HG02571 (cell line): ENCODE measurements around the gene EDC3.
"Not testable (repeated sequence)": the region's sequence is repeated elsewhere in the genome, so short reads cannot be mapped to it uniquely, and the experiment has no call there.

ENCODE experiments used
- ATAC-seq: cut with Tn5 transposase; IDR thresholded peaks from one replicate; pipeline ENCODE4 v1.9.1; 2021; ENCODE audit warnings: mild to moderate bottlenecking, moderate library complexity; ENCODE audit not compliant: unreplicated experiment

Gene EDC3, protein sequence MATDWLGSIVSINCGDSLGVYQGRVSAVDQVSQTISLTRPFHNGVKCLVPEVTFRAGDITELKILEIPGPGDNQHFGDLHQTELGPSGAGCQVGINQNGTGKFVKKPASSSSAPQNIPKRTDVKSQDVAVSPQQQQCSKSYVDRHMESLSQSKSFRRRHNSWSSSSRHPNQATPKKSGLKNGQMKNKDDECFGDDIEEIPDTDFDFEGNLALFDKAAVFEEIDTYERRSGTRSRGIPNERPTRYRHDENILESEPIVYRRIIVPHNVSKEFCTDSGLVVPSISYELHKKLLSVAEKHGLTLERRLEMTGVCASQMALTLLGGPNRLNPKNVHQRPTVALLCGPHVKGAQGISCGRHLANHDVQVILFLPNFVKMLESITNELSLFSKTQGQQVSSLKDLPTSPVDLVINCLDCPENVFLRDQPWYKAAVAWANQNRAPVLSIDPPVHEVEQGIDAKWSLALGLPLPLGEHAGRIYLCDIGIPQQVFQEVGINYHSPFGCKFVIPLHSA

DNA sequence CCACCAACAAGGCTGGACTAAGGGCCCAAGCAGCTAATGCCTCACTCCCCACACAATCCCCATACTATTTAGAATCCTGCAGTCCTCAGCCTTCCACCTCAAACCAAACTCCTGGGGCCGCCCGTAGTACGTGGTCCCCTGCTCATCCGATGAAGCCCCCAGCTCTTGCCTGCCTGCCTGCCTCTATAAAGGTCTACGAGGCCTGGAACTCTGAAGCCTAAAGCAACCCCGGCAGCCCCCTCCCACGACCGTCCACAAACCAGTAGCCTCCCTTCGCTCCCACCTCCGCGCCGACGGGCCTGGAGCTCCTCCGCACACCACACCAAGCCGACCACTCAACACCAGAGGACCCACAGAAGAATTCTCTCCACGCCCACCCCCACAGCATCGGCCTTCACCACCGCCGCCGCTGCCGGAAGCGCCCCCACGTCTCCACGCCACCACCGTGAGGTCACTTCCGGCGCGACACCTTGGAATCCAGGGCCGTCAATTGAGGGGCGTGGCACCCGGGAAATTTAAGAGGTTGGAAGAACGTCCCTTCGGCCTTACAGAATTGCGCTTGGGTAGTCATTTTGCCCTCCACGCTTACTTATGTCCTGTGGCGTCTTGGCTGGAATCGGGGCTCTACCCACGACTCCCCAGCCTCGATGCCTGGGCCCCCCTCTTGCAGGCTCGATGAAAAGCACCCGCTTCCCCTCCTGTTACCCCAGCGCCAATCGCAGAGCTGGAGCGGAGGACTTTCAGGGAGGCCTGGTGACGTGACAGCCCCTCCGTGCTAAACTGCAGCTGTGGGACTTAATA is at the start of gene EDC3:
TSS of gene EDC3 (minus strand) at position 428 of the 801 bp plus-strand sequence. CDS start 20,900 bp downstream, outside the sequence.
- ATAC-seq, result peak; percentile 89

DNA sequence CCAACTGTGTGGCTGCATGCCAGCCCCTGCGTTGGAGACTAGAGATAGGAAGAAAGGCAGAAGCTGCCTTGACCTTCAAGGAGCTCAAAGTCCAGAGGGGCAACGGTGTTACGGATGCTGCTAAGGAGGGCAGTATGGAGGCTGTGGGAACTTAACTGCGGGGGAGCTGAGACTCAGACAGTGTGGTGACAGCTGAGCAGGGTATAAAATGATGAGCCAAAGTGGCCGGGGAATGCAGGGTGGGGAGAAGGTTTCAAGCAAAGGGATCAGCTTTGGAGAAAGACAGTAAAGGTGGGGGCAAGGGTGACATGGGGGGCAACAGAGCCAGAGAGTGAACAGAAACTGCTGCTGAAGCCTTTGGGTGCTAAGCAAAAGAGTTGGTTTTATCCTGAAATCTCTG is 46.6 kb upstream of the EDC3 start:
- ATAC-seq, result no peak

DNA sequence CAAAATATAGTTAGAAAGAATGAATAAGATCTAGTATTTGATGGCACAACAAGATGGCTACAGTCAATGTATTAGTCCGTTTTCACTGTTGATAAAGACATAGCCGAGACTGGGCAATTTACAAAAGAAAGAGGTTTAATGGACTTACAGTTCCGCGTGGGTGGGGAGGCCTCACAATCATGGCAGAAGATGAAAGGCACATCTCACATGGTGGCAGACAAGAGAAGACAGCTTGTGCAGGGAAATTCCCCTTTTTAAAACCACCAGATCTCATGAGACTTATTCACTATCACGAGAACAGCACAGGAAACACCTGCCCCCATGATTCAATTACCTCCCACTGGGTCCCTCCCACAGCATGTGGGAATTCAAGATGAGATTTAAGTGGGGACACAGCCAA is 42.4 kb upstream of the EDC3 start:
- not testable (repeated sequence) for ATAC-seq

DNA sequence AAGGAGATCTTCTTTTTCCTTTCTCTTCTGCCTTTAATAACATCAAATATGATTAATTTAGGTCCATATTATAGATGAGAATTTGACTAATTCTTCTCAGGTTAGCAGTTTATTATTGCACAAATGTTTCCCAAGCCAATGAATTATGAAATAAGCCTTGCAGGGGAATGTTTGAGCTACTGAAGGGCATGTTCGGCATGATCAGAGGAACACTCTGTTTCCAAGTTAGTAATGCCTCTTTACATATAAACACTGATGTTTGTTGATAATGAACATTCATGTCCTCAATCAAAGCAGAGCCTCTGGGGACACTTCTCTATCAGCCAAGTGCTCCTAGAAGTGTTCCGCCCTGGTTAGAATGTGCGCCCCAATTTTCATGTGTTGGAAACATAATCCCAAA is 39.5 kb upstream of the EDC3 start:
- ATAC-seq, result no peak

DNA sequence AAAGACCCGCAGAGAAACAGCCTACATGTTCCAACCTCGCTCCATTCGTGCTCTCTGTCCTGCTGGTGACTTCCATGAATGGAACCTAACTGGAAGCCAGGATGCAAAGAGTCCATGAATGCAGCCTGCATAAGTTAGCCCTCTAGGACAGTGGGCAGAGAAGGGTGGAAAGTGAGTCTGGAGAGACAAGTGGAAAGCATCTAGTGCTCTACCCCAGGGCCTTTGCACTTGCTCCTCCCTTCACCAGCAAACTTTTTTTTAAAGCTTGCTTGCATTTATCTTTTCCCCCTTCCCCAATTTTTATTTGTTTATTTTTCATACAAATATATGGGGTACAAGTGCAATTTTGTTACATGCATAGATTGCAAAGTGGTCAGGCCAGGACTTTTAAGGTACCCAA is 37.4 kb upstream of the EDC3 start:
- no peak for ATAC-seq

DNA sequence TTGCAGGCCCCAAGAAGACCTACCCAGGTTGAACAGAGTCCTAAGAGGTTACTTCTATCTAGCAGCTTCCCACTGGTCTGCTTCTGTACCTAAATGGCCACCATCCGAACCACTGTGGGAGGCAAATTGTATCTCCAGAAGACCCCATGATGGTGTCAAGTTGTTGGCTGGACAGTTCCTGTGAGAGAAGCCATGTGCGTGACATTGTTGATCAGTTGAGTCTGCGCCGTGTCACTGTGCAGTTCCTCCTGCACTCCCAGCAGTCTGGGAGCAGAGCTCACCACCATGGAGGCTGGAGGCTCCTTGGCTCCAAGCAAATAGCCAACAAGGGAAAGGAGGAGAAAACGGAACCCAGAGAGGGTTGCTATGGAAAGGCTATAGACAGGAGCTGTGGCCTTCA is 37.0 kb upstream of the EDC3 start:
- no peak for ATAC-seq

DNA sequence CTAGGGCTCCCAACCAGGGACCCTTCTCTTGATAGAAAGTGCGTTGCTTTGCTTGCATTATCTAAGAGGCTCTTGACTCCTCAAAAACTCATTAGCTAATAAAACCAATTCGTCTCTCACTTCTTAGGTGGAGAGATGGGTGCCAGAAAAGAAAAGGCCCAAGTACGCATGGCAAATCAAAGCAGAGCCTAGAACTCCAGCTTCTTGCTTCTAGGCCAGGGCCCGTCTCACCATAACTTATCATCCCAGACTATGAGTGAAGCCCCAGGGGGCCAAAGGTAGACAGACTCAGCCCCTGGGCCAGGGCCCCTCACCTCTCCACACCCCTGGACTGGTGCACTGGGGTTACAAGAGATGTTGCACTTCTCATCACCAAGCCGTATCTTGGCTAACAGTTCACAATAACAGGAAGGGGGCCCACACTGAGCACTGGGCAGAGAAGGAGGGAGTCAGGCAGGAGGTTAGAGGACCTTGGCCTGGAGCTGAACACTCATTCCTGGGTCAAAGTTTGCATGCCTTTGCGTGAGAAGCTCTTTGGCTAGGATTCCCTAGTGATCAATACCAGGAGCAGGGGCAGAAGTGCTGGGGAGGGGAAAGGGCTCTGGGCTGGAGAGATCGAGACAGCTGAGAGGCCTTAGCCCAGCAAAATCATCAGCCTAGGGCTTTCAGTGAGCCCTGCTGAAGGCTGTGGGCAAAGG is 34.9 kb upstream of the EDC3 start:
- no peak for ATAC-seq

DNA sequence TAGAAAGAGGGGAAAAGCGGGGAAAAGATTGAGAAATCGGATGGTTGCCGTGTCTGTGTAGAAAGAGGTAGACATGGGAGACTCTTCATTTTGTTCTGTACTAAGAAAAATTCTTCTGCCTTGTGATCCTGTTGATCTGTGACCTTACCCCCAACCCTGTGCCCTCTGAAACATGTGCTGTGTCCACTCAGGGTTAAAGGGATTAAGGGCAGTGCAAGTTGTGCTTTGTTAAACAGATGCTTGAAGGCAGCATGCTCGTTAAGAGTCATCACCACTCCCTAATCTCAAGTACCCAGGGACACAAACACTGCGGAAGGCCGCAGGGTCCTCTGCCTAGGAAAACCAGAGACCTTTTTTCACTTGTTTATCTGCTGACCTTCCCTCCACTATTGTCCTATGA is 33.5 kb upstream of the EDC3 start:
- not testable (repeated sequence) for ATAC-seq

DNA sequence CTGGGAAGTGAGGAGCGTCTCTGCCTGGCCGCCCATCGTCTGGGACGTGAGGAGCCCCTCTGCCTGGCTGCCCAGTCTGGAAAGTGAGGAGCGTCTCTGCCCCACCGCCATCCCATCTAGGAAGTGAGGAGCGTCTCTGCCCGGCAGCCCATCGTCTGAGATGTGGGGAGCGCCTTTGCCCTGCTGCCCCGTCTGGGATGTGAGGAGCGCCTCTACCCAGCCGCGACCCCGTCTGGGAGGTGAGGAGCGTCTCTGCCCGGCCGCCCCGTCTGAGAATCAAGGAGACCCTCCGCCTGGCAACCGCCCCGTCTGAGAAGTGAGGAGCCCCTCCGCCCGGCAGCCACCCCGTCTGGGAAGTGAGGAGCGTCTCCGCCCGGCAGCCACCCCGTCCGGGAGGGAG is 32.9 kb upstream of the EDC3 start:
- ATAC-seq, result not testable (repeated sequence)

DNA sequence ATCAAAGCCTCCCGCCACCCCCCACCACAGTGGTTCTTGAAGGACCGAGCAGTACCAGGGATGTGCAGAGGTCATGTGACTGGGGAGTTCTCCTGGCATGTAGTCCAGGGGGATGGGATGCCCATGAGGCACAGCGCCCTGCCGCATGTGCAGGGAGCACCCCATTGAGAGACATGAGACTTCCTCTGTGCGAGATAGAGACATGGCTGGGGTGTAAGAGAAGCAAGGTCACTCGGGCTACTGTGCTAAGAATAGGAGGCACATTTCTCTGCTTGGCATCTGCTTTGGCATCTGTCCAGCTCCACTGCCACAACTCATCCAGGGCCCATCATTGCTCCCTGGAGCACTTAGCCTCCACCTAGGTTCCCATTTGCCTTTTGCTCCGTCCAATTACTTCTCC is 31.9 kb upstream of the EDC3 start:
- no peak for ATAC-seq

DNA sequence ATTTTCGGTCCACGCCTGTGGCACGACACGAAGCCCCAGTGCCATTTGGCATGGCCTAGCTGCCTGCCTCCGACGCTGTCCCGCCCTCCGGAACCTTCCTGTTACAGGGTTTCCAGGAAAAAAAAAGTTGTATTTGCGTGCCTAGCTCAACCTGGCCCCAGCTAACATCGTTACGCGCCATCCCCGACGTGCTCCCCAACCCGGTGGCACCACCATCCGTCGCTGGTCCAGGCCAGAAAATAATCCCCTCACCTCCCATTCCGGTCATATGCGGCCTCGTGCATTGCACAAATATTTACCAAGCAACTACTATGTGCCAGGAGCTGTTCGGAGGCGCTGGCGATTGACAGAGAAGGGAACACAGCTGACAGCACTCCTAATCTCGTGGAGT is 30.9 kb upstream of the EDC3 start:
- ATAC-seq, result no peak

DNA sequence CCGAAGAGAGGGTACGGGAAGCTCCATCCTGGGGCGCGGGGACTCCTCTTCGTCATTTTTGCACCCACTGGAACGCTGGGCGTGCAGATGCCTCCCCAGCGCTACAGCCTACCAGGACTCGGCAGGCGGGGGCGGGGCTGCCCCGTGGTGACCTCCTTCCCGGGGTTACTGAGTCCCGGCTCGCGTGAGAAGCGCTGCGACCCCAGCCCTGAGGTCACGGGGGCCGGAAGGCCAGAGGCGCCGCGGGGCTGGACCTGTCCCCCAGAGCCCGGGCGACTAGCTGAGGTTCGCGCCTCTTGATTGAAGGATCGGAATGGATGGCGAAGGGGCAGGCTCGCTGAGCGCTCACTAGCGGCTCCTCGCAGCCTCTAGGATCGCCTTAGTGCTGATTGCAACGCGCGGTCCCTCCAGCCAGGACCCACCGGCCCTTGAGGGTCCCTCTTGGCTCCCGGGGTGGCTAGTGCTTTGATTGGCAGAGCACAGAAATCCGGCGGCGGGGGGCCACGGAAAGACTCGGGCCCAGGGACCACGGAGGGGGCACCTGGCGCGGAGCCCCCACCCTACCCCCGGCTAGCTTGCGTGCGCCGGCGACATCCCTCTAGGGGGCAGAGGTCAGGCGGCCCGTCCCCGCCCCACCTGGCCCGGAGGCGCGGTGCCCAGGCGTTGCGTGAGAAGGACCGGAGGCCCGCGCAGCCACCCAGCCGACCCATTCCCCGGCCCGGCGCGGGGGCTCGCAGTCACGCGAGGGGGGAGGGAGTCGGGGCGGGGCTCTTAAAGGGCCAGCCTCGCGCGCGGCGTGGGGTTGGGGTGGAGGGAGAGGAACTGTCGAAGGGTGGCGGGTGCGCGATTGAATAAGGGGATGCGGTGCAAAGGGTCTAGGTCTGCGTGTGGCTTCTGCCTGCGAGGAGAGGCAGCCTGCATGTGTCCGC is 30.3 kb upstream of the EDC3 start:
- ATAC-seq, result no peak

DNA sequence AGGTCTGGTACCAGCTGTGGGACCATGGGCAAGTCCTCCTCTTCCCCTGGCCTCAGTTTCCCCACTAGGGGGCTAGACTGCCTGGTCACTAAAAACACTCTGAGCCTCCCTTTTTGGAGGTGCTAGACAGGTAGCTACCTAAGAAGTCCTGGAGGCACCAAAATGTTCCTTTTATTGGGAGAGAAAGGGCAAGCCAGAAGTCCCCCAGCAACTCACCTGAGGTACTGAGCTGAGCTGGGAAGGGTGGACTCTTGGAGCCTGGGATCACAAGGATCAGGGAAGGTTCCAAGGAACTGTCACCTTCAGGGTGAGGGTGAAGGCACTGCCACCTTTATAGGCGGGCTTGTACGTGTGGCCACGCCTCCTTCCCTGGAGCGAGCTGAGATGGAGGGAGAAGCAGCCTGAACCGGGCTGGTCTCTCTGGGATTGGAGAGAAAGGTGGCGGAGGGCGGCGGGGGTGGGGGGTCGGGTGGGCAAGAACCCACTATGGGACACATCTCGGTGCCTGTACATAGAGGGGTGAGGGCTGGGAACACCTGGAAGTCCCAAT is 29.5 kb upstream of the EDC3 start, which contains the start of gene CYP1A1:
TSS of gene CYP1A1 (minus strand) at position 304 of the 550 bp plus-strand sequence. CDS start 2,431 bp downstream, outside the sequence.
- ATAC-seq, result no peak

DNA sequence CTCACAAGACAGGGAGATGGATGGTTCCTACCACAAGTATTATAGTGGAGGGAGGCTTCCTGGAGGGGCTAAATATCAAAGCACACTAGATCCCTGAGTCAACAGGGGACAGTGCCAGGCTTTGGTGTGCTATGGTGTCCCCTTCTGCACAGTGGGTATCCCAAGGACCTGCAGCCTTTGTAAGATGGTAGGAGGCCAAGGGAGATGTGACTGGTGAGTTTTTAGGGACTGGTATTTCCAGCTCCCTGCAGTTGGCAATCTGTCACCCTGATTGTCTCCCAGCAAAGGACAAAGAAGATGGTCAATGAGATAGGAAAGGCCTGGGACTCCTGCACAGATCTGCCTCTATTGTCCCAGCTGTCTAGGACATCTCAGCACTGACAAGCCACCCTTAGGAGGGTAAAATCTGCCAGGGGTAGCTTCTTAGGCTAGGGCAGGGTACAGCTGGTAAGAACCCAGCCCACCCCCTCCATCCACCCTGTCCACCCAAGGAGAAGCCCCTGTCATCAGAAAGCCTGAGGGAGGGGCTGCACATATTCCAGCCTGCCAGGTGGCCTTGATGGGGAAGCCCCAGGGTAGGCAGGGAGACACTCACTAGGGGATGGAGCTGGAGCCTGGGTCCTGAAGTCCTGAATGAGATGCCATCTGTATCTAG is 28.9 kb upstream of the EDC3 start:
- no peak for ATAC-seq

DNA sequence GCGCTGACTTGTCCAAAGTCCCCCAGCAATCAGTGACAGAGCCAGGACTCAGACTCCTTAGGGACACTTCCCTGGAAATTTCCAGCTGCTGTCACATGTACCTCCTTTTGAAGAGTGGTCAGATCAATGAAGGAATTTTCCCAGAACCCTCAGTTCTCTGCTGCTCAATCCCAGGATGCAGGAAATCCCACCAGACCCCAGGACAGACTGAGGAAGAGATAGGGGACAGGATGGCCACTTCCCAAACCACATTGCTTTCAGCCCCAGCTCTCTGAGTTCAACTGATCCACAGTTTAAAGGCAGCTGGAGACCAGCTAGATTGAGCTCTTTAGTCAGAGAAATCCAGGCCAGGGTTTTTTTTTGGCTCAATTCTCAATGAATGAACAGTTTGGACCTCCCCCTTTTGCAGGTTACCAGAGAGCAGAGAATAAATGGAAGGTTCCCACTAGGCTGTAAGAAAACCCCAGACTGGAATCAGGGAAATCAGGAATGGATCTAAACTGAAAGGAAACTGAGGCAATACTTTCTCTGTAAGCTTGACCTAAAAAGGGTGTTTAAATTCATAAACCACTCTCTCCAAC is 28.0 kb upstream of the EDC3 start:
- ATAC-seq, result no peak

DNA sequence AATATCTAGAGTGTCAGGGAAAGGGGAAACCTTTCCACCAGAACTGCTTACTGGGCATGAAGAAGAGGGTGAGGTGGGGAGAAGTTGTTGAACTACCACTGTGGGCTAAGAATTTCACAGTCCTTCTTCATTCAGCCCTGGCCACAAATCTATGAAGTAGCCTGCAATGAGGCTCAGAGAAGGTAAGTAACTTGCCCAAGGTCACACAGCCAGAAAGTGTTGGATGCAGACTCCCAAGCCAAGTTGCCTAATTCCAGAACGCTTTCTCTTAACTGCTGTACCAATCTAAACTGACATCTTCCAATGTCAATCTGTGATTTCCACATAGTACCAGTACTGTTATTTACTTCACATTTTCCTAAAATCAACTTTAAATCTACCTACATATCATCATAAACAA is 27.4 kb upstream of the EDC3 start:
- ATAC-seq, result no peak

DNA sequence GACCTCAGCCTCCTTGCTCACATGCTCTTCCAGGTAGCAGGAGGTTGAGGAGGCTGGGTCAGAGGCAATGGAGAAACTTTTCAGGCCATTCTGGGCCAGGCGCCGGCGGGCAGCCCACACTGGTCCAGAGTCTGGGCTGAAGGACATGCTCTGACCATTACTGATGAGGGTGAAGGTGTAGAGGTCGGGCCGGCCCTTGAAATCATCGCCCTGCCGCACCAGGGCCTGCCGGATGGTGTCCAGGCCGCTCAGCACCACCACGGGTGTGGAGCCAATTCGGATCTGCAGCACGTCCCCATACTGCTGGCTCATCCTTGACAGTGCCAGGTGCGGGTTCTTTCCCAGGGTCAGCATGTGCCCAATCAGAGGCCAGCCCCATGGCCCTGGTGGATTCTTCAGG is 26.8 kb upstream of the EDC3 start:
- ATAC-seq, result no peak

DNA sequence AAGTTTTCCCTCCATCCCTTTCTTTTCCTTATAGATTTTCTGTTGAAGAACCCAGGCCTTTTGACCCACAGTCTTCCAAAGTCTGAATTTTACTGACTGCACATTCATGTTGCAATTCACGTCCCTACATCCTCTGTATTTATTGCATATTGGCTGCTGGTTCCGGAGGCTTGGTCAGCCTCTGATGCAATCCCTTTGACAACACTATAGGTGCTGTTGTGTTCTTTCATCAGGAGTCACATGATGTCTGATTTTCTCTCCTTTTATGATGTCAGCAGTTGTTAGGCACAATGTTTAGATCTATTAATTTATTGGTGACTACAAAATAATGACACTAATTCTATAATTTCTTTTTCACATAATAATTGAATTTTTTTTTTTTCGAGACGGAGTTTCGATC is 20.8 kb upstream of the EDC3 start:
- ATAC-seq, result no peak

DNA sequence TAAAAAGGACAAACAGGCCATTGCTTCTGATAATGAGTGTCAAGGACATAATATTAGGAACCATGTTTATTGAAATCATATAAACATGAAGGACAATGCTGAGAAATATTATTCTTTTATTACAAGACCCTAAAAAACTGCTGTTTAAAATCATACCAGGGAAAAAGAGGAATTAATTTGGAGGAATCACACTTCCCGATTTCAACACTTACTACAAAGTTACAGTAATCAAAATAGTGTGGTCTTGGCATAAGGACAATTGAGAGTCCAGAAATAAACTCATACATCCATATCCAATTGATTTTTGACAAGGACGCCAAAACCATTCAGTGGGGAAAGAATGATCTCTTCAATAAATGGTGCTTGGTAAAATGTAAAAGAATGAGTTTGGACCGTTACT is 16.5 kb upstream of the EDC3 start:
- ATAC-seq, result no peak
